ENCODE results near the gene PTPN14.
"Not testable (repeated sequence)": the region's sequence is repeated elsewhere in the genome, so short reads cannot be mapped to it uniquely, and the experiment has no call there.

The PTPN14 gene

DNA sequence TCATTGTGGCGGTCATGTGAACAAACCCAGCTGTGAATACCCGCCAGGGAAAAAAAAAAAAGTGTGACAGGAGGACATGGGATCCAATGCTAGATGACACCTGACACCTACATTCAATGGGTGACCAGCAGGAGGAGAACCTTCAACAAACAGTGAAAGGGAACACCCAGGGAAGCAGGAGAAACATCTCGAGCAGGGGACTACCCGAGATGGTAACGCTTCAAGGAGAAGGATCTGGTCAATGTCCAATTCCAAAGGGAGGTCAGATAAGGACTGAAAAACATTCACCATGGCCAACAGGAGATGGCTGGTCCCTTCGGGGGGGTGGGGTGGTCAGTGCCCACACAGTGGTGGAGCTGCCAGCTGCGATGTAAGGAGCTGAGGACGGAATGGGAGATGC is 46.3 kb downstream of the PTPN14 start:
- no peak overlapping the region for H3K27ac ChIP-seq (ENCODE audit: low read depth, low read length)
- peaks cover 7% of the 10 kb centered on the region for H3K9me3 ChIP-seq (ENCODE audit: insufficient read depth, low read depth, low read length)
- peaks cover 8% of the 10 kb centered on the region; the same call in 1 of the 2 replicates for H3K36me3 ChIP-seq (ENCODE audit: insufficient read depth, low read length)
- H3K27me3 ChIP-seq (ENCODE audit: insufficient read depth, low read length), result no peaks in the 10 kb centered on the region
- H3K9ac ChIP-seq (ENCODE audit: low read depth, low read length), result no peak overlapping the region
- 85% methylated on average over 8 of the region's 8 CpGs for WGBS
- H3K4me3 ChIP-seq (ENCODE audit: low read length), result no peak overlapping the region
- H3K4me1 ChIP-seq (ENCODE audit: insufficient read depth, low read length), result peaks cover 40% of the 10 kb centered on the region

DNA sequence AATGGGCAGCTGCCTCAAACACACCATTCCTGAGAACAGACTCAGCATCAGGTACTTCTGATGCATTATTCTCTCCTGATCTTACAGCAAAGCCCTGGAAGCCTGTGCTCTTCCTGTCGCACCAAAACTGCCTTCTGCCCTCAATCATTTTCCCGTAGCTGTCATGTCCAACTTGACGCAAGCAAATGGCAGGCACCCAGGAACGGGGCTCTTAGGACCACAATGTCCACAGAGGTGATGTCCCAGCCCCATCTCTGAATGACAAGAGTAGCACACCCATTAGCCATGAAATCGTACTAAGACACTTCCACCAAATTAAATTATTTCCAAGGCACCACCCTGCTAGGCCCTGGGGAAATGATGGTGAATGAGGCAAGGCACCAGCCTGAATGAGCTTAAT is 47.1 kb downstream of the PTPN14 start:
- 90% methylated on average over 5 of the region's 5 CpGs for whole genome bisulfite sequencing
- Histone ChIP-seq H3K9ac (ENCODE audit: low read depth, low read length) (no peak overlapping the region), H3K27ac (ENCODE audit: low read depth, low read length) (no peak overlapping the region), H3K27me3 (ENCODE audit: insufficient read depth, low read length) (no peaks in the 10 kb centered on the region), H3K4me1 (ENCODE audit: insufficient read depth, low read length) (peaks cover 45% of the 10 kb centered on the region), H3K9me3 (ENCODE audit: insufficient read depth, low read depth, low read length) (peaks cover 3% of the 10 kb centered on the region; the same call in 1 of the 2 replicates), H3K36me3 (ENCODE audit: insufficient read depth, low read length) (peaks cover 4% of the 10 kb centered on the region; the same call in 1 of the 2 replicates), H3K4me3 (ENCODE audit: low read length) (no peak overlapping the region)

DNA sequence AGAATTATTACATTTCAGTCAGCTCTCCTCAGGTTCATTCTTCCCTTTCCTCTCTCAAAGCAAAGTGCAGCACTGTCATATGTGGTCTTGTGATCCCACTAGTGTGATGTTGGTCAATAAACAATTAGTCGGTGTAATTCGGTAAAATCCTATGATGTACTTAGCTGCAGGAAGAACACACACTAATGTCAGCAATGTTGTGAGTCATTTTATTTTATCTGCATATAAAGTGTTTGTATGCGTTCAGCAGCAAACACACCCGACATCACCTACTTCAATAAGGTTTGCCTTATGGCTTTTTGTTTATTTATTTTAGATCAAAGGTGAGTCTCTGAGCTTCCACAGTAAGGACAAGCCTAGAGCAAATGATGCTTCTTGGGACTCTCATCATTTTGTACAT is 47.8 kb downstream of the PTPN14 start:
- Histone ChIP-seq H3K27ac (ENCODE audit: low read depth, low read length) (no peak overlapping the region), H3K9me3 (ENCODE audit: insufficient read depth, low read depth, low read length) (no peaks in the 10 kb centered on the region), H3K4me1 (ENCODE audit: insufficient read depth, low read length) (peaks cover 45% of the 10 kb centered on the region), H3K27me3 (ENCODE audit: insufficient read depth, low read length) (no peaks in the 10 kb centered on the region), H3K9ac (ENCODE audit: low read depth, low read length) (no peak overlapping the region), H3K4me3 (ENCODE audit: low read length) (no peak overlapping the region), H3K36me3 (ENCODE audit: insufficient read depth, low read length) (peaks cover 4% of the 10 kb centered on the region; the same call in 1 of the 2 replicates)
- 86% methylated on average over 4 of the region's 4 CpGs for WGBS

DNA sequence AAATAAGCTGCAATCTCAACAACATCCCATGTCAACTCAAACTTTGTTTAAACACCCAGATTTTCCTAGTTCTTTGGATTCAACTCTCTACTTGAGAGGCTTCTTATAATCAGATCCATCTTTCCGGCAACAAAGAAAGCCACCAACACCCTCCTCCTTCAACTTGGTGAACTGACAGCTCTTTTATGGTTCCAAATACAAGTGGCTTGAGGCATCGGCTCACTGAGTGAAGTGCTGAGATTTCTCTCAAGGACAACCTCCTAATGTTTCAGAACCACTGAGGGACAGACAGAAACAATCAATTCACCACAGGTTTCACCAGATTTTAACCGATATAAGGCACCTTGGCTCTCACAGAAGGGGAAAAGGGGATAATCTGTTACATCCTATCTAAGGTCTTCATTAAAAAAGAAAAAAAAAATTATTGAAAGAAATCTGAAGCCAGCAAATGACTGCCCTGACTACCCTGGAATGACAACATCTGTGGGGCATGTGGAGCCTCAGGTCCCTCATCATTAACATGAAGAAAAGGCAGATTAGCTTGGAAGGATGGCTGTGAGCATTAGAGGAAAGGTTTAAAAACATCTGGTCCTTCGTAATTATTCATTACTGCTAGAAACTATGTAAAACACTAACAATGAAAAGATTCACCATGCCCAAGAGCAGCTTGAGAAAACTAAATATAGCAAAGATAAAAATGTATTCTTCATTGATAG is 50.9 kb downstream of the PTPN14 start:
- Histone ChIP-seq H3K9me3 (ENCODE audit: insufficient read depth, low read depth, low read length) (no peaks in the 10 kb centered on the region), H3K4me1 (ENCODE audit: insufficient read depth, low read length) (peaks cover 45% of the 10 kb centered on the region), H3K36me3 (ENCODE audit: insufficient read depth, low read length) (peaks cover 2% of the 10 kb centered on the region; the same call in 1 of the 2 replicates), H3K27me3 (ENCODE audit: insufficient read depth, low read length) (no peaks in the 10 kb centered on the region), H3K27ac (ENCODE audit: low read depth, low read length) (no peak overlapping the region), H3K4me3 (ENCODE audit: low read length) (no peak overlapping the region), H3K9ac (ENCODE audit: low read depth, low read length) (no peak overlapping the region)
- 61% methylated on average over 2 of the region's 4 CpGs for WGBS

GRCh38 chr1:214499732-214500131 is 51.7 kb downstream of the PTPN14 start:
- no peak overlapping the region for H3K9ac ChIP-seq (ENCODE audit: low read depth, low read length)
- H3K9me3 ChIP-seq (ENCODE audit: insufficient read depth, low read depth, low read length), result no peaks in the 10 kb centered on the region
- H3K27me3 ChIP-seq (ENCODE audit: insufficient read depth, low read length), result no peaks in the 10 kb centered on the region
- H3K4me1 ChIP-seq (ENCODE audit: insufficient read depth, low read length), result peaks cover 44% of the 10 kb centered on the region
- H3K27ac ChIP-seq (ENCODE audit: low read depth, low read length), result no peak overlapping the region
- 94% methylated on average over 3 of the region's 4 CpGs for WGBS
- no peak overlapping the region for H3K4me3 ChIP-seq (ENCODE audit: low read length)
- no peaks in the 10 kb centered on the region for H3K36me3 ChIP-seq (ENCODE audit: insufficient read depth, low read length)

GRCh38 chr1:214498021-214498420 is 53.4 kb downstream of the PTPN14 start:
- Histone ChIP-seq H3K4me1 (ENCODE audit: insufficient read depth, low read length) (peaks cover 48% of the 10 kb centered on the region), H3K9ac (ENCODE audit: low read depth, low read length) (no peak overlapping the region), H3K9me3 (ENCODE audit: insufficient read depth, low read depth, low read length) (no peaks in the 10 kb centered on the region), H3K4me3 (ENCODE audit: low read length) (no peak overlapping the region), H3K27ac (ENCODE audit: low read depth, low read length) (no peak overlapping the region), H3K27me3 (ENCODE audit: insufficient read depth, low read length) (no peaks in the 10 kb centered on the region), H3K36me3 (ENCODE audit: insufficient read depth, low read length) (no peaks in the 10 kb centered on the region)
- WGBS, result 70% methylated on average over 1 of the region's 1 CpG

- H3K4me3 ChIP-seq (ENCODE audit: low read length), result no peak overlapping the region
- H3K9me3 ChIP-seq (ENCODE audit: insufficient read depth, low read depth, low read length), result no peaks in the 10 kb centered on the region
- H3K27me3 ChIP-seq (ENCODE audit: insufficient read depth, low read length), result no peaks in the 10 kb centered on the region
- peaks cover 48% of the 10 kb centered on the region for H3K4me1 ChIP-seq (ENCODE audit: insufficient read depth, low read length)
- 86% methylated on average over 4 of the region's 4 CpGs for WGBS
- no peak overlapping the region for H3K27ac ChIP-seq (ENCODE audit: low read depth, low read length)
- no peak overlapping the region for H3K9ac ChIP-seq (ENCODE audit: low read depth, low read length)
- H3K36me3 ChIP-seq (ENCODE audit: insufficient read depth, low read length), result no peaks in the 10 kb centered on the region
These were observed 55.3 kb downstream of the PTPN14 start for GRCh38 chr1:214496126-214496525.

DNA sequence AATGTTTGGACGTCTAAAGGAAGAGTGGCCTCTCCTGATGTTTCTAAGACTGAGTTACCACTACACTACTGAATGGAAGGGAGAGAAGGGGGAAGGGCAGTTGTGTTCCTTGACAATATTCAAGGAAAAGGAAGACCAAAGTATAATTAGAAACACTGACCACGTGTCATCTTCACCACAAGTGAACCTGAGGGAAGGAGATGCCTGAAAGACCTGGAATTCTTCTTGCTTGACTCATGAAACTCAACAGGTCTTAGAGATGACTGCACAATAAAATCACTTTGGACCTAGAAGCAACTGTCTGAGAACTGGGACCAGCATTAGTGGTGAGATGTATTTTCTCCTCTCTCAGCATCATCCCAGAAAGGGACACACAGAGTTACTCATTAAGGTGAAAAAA is 56.7 kb downstream of the PTPN14 start:
- peaks cover 34% of the 10 kb centered on the region for H3K4me1 ChIP-seq (ENCODE audit: insufficient read depth, low read length)
- no peak overlapping the region for H3K4me3 ChIP-seq (ENCODE audit: low read length)
- no peaks in the 10 kb centered on the region for H3K27me3 ChIP-seq (ENCODE audit: insufficient read depth, low read length)
- H3K9ac ChIP-seq (ENCODE audit: low read depth, low read length), result no peak overlapping the region
- no peaks in the 10 kb centered on the region for H3K36me3 ChIP-seq (ENCODE audit: insufficient read depth, low read length)
- no peaks in the 10 kb centered on the region for H3K9me3 ChIP-seq (ENCODE audit: insufficient read depth, low read depth, low read length)
- H3K27ac ChIP-seq (ENCODE audit: low read depth, low read length), result no peak overlapping the region
- WGBS, result 46% methylated on average over 2 of the region's 2 CpGs

- not testable (repeated sequence) for H3K27ac ChIP-seq (ENCODE audit: low read depth, low read length); H3K27me3 ChIP-seq (ENCODE audit: insufficient read depth, low read length); H3K9ac ChIP-seq (ENCODE audit: low read depth, low read length); H3K4me3 ChIP-seq (ENCODE audit: low read length); H3K36me3 ChIP-seq (ENCODE audit: insufficient read depth, low read length); H3K9me3 ChIP-seq (ENCODE audit: insufficient read depth, low read depth, low read length)
- peaks cover 34% of the 10 kb centered on the region for H3K4me1 ChIP-seq (ENCODE audit: insufficient read depth, low read length)
- 96% methylated on average over 6 of the region's 6 CpGs for WGBS
These were observed 57.2 kb downstream of the PTPN14 start for GRCh38 chr1:214494179-214494578.

DNA sequence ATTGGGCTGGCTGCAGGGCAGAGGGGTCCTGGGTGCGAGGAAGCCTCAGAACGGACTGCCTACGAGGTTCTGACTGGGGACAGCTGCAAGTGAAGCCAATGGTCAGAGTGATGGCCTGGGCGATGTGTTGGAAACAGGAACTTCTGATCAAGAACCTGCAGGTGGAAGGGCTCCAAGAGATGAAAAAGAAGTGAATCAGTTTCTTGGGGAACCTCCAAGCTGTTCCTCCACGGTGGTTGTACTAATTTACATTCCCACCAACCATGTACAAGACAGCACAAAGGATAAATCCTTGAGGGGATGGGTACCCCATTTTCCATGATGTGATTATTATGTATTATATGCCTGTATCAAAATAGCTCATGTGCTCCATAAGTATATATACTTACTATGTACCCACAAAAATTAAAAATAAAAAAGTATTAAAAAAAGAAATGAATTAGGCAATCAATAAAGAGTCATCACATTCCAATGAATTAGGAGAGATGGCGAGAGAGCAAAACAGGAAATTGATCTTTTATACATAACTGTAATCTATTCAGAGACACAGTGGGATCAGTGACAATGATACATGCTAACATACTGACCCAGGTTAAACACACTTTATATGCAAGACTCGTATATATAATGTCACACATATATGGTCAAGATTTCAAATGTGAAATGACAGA is 58.1 kb downstream of the PTPN14 start:
- Histone ChIP-seq H3K27me3 (ENCODE audit: insufficient read depth, low read length) (no peaks in the 10 kb centered on the region), H3K36me3 (ENCODE audit: insufficient read depth, low read length) (no peaks in the 10 kb centered on the region), H3K4me1 (ENCODE audit: insufficient read depth, low read length) (peaks cover 34% of the 10 kb centered on the region), H3K27ac (ENCODE audit: low read depth, low read length) (no peak overlapping the region), H3K9ac (ENCODE audit: low read depth, low read length) (no peak overlapping the region), H3K4me3 (ENCODE audit: low read length) (no peak overlapping the region), H3K9me3 (ENCODE audit: insufficient read depth, low read depth, low read length) (no peaks in the 10 kb centered on the region)
- 94% methylated on average over 6 of the region's 7 CpGs for WGBS

- Histone ChIP-seq H3K9ac (ENCODE audit: low read depth, low read length) (no peak overlapping the region), H3K4me1 (ENCODE audit: insufficient read depth, low read length) (peaks cover 27% of the 10 kb centered on the region), H3K27me3 (ENCODE audit: insufficient read depth, low read length) (no peaks in the 10 kb centered on the region), H3K9me3 (ENCODE audit: insufficient read depth, low read depth, low read length) (no peaks in the 10 kb centered on the region), H3K36me3 (ENCODE audit: insufficient read depth, low read length) (no peaks in the 10 kb centered on the region), H3K4me3 (ENCODE audit: low read length) (no peak overlapping the region), H3K27ac (ENCODE audit: low read depth, low read length) (no peak overlapping the region)
- WGBS, result 94% methylated on average over 9 of the region's 9 CpGs
These were observed 58.9 kb downstream of the PTPN14 start for GRCh38 chr1:214492401-214493075.
